ENCODE data around the gene GRK5. TPM values are rescaled to one million over a fixed set of nuclear protein-coding genes. Genes with fewer than 3 reads are reported as not detected.

Gene GRK5
- total RNA-seq, 4 donors from 2014 or later, result 11.6 to 38.2 (median 21.4) TPM

DNA sequence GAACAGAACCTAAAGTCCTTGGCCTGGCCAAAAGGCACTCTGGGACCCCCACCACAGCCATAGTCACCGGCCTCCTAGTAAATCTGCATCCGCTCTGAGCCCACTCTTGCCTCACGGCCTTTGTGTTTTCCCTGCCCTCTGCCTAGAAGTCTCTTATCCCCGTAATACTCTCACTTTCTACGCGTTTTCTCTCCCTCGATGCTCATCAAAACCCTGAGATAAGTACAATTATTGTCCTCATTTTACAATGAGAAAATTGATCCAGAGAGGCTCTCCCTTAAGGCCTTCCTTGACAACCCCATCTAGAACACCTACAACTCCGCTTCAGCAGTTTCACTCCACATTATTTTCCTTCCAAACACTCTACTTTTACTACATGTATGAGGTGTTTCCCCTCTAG lies 40.3 kb upstream of the GRK5 start:
- TF ChIP-seq, protein P1, sequence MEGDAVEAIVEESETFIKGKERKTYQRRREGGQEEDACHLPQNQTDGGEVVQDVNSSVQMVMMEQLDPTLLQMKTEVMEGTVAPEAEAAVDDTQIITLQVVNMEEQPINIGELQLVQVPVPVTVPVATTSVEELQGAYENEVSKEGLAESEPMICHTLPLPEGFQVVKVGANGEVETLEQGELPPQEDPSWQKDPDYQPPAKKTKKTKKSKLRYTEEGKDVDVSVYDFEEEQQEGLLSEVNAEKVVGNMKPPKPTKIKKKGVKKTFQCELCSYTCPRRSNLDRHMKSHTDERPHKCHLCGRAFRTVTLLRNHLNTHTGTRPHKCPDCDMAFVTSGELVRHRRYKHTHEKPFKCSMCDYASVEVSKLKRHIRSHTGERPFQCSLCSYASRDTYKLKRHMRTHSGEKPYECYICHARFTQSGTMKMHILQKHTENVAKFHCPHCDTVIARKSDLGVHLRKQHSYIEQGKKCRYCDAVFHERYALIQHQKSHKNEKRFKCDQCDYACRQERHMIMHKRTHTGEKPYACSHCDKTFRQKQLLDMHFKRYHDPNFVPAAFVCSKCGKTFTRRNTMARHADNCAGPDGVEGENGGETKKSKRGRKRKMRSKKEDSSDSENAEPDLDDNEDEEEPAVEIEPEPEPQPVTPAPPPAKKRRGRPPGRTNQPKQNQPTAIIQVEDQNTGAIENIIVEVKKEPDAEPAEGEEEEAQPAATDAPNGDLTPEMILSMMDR (IDR thresholded peaks at IDR 0.05; ENCODE audit: low read depth), result no peak

DNA sequence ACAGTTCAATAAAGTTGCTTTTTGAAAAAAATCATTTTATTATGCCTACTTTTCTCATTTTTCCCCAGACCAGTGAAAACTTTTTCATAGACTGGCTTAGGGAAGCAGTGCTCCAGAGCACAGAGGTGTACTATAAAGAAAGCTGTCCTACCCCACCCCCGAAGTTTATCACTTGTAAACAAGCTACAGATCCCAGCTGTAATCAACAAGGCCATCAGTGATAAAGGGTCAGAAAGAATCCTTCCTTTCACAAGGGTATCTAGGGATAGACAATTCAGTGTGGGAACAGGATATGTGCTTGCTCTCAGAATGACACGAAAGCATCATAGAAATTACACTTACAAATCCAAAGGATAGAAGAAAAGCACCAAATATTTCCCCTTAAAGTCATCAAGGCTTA lies 33.3 kb upstream of the GRK5 start:
- TF ChIP-seq, protein P1 (IDR thresholded peaks at IDR 0.05; ENCODE audit: low read depth), result no peak

DNA sequence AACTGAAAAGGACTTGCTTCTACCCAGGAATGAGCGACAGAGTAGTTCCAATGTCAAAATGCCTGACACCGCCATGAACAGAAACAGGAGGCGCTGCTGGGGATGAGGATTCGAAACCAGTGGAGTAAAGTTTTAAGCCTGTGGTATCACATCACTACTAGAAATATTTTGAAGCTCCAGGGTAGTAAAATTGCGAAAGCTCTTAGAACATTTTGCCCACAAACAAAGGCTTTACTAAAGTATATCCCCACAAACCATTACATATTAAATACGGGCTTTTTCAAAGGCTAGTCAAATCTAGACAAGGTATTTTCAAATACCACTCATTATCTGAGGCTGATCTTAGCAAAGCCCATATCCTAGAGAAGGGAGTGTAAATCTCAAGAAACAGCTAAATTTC lies 31.2 kb upstream of the GRK5 start:
- TF ChIP-seq, protein P1 (IDR thresholded peaks at IDR 0.05; ENCODE audit: low read depth), result no peak

DNA sequence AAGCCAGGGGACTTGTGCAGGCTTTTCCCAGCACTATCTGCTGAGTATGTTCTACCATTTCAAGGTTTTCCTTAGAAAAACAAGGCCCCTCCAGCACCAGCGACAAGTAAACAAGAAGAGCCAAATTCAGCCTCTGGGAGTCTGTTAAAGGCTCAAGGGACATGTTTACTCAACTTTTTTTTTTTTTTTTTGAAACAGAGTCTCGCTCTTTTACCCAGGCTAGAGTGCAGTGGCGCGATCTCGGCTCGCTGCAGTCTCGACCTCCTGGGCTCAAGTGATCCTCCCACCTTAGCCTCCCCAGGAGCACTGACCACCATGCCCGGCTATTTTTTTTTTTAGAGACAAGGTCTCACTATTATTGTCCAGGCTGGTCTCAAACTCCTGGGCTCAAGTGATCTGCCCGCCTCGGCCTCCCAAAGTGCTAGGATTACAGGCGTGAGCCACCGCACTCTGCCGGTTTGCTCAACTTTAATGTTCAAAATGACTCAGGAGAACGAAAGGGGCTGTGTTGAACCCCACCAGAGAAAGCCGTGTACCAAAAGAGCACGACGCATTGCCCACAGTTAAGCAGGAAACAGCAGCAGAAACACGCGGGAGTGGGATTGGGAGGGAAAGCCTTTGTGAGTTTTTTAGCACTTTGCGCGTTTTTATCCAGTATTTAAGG lies 29.5 kb upstream of the GRK5 start:
- TF ChIP-seq, protein P1 (IDR thresholded peaks at IDR 0.05; ENCODE audit: low read depth), result no peak

DNA sequence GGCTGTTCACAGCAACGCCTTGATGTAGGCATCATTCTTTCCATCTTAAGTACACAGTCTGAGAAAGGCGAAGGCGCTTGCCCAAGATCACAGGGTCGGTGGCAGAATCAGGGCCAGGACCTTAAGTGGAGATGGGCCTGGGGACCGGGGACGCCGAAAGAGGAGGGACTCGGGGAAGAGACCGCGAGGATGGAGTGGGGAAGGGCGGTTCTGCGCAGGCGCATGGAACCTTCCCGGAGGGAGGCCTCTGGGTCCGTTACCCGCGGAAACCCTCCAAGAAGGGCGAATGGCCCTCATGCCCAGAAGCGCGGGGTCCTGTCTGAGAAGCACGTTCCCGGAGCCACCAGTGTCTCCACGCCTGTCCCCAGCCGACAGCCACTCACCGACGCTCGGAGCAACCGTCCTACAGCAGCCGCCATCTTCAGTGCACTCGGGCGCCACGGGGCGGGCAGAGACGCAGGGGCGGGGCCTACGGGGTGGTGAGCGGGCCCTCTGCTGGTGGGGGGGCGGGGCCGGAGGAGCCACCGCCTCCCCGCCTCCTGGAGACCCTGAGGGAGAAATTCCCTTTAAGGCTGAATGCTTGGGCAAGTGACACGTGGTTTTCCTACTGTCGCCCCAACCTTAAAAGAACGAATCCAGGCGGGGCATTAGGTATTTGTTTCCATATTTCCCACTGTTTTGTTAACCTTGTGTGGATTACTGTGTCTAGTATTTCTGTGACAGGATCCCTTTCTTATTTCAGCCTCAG lies 28.8 kb upstream of the GRK5 start, which contains the start of gene PRDX3:
Gene PRDX3, minus strand, starts transcription at position 441 of the 748 bp plus-strand sequence. Its CDS starts 22 bp downstream, at position 419.
- TF ChIP-seq, protein P1 (IDR thresholded peaks at IDR 0.05; ENCODE audit: low read depth), result no peak

DNA sequence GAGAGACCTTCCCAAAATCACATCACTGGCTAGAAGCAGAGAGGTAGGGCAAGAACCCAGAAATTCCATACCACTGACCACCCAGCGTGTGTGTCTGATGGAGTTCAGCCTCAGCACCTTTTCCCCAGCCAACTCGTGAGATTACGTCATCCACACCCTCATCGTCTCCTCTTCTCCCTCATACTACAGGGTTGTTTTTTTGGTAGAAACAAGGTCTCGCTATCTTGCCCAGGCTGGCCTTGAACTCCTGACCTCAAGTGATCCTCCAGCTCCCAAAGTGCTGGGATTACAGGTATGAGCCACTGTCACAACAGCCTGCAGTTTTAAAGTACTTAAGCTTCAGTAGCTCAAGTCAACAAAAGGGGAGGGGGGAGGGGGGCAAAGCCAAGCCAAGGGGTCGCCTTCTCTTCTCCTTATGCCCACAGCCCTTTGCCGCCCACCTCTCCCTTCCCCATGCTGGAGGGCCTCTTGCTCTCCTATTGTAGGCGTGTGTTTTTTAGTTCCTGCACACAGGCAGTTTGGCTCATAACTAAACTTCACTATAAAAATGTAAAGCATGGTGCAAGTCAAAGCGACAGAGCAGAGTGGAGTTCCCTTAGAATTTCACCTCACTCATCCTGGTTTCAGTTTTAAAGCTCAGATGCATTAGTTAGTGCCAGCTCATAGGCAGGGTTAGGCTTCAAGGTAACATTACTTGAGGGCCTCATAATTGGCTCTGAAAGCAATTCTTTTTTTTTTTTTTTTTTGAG lies 23.5 kb upstream of the GRK5 start:
- TF ChIP-seq, protein P1 (IDR thresholded peaks at IDR 0.05; ENCODE audit: low read depth), result no peak

DNA sequence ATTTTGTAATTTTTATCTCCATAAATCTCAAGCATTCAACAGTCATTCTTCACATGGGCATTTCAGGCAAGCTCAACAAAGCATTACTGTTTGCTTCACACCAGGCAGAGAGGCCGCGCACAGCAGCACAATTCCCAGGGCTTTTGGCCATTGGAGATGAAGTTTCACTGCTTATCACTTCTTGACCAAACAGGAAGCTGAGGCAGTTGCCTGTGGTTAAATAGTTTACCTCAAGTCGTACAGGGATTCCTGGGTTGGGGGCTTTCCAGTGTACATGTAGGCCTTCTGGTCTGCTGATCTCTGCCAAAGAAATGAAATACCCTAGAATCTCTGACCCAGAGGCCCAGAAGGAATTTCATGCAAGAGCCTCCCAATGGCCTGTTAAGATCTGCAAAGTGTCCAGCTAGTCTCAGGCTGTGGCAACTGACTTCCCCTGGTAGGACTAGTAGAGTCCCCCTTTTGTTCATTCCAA lies 17.5 kb upstream of the GRK5 start:
- TF ChIP-seq, protein P1 (IDR thresholded peaks at IDR 0.05; ENCODE audit: low read depth), result no peak
